ENCODE measurements around the gene BUB1B.

BUB1B gene

GRCh38 chr15:40242213-40242599, 81.3 kb downstream of the BUB1B start:
- no peak overlapping the region for H3K4me3 ChIP-seq (ENCODE audit: low read length)
- no peak overlapping the region for H2AFZ ChIP-seq (ENCODE audit: low read depth, low read length)
- H3K4me2 ChIP-seq (ENCODE audit: low read length): no peak overlapping the region
- no peak overlapping the region for H3K9ac ChIP-seq (ENCODE audit: low read length)
- TF ChIP-seq CTCF (IDR thresholded peaks at IDR 0.05; ENCODE audit: low read depth, low read length) (no peak), EZH2phosphoT487 (IDR thresholded peaks at IDR 0.05; ENCODE audit: low read depth) (no peak)
- no peak overlapping the region for H3K27ac ChIP-seq (ENCODE audit: low read length)
- no peaks in the 10 kb centered on the region for H3K9me3 ChIP-seq (ENCODE audit: insufficient read depth, low read length)
- H4K20me1 ChIP-seq (ENCODE audit: insufficient read depth, low read length): no peaks in the 10 kb centered on the region
- H3K36me3 ChIP-seq (replicated peaks; ENCODE audit: low read depth, low read length): no peaks in the 10 kb centered on the region
- H3K79me2 ChIP-seq (ENCODE audit: low read length): no peaks in the 10 kb centered on the region
- H3K27me3 ChIP-seq (ENCODE audit: low read depth, low read length): no peaks in the 10 kb centered on the region
- H3K4me1 ChIP-seq (ENCODE audit: low read length): peaks cover 6% of the 10 kb centered on the region; the same call in 1 of the 2 replicates

GRCh38 chr15:40242601-40243000, 81.7 kb downstream of the BUB1B start:
- no peaks in the 10 kb centered on the region for H4K20me1 ChIP-seq (ENCODE audit: insufficient read depth, low read length)
- H3K79me2 ChIP-seq (ENCODE audit: low read length): no peaks in the 10 kb centered on the region
- H3K27me3 ChIP-seq (ENCODE audit: low read depth, low read length): no peaks in the 10 kb centered on the region
- no peak overlapping the region for H3K9ac ChIP-seq (ENCODE audit: low read length)
- no peaks in the 10 kb centered on the region for H3K36me3 ChIP-seq (replicated peaks; ENCODE audit: low read depth, low read length)
- no peak overlapping the region for H3K4me2 ChIP-seq (ENCODE audit: low read length)
- no peak for TF ChIP-seq CTCF (IDR thresholded peaks at IDR 0.05; ENCODE audit: low read depth, low read length)
- TF ChIP-seq EZH2phosphoT487 (IDR thresholded peaks at IDR 0.05; ENCODE audit: low read depth): no peak
- H3K9me3 ChIP-seq (ENCODE audit: insufficient read depth, low read length): no peaks in the 10 kb centered on the region
- H3K4me1 ChIP-seq (ENCODE audit: low read length): peaks cover 6% of the 10 kb centered on the region; the same call in 1 of the 2 replicates
- no peak overlapping the region for H3K27ac ChIP-seq (ENCODE audit: low read length)
- H3K4me3 ChIP-seq (ENCODE audit: low read length): no peak overlapping the region
- no peak overlapping the region for H2AFZ ChIP-seq (ENCODE audit: low read depth, low read length)

GRCh38 chr15:40243126-40243810, 82.4 kb downstream of the BUB1B start:
- H3K27me3 ChIP-seq (ENCODE audit: low read depth, low read length): no peaks in the 10 kb centered on the region
- no peaks in the 10 kb centered on the region for H3K79me2 ChIP-seq (ENCODE audit: low read length)
- H2AFZ ChIP-seq (ENCODE audit: low read depth, low read length): no peak overlapping the region
- no peaks in the 10 kb centered on the region for H4K20me1 ChIP-seq (ENCODE audit: insufficient read depth, low read length)
- TF ChIP-seq EZH2phosphoT487 (IDR thresholded peaks at IDR 0.05; ENCODE audit: low read depth) (no peak), CTCF (IDR thresholded peaks at IDR 0.05; ENCODE audit: low read depth, low read length) (no peak)
- no peak overlapping the region for H3K4me2 ChIP-seq (ENCODE audit: low read length)
- no peaks in the 10 kb centered on the region for H3K9me3 ChIP-seq (ENCODE audit: insufficient read depth, low read length)
- H3K4me3 ChIP-seq (ENCODE audit: low read length): no peak overlapping the region
- no peak overlapping the region for H3K27ac ChIP-seq (ENCODE audit: low read length)
- peaks cover 6% of the 10 kb centered on the region; the same call in 1 of the 2 replicates for H3K4me1 ChIP-seq (ENCODE audit: low read length)
- no peak overlapping the region for H3K9ac ChIP-seq (ENCODE audit: low read length)
- H3K36me3 ChIP-seq (replicated peaks; ENCODE audit: low read depth, low read length): no peaks in the 10 kb centered on the region

- H3K36me3 ChIP-seq (replicated peaks; ENCODE audit: low read depth, low read length): no peaks in the 10 kb centered on the region
- TF ChIP-seq EZH2phosphoT487 (IDR thresholded peaks at IDR 0.05; ENCODE audit: low read depth): no peak
- no peak for TF ChIP-seq CTCF (IDR thresholded peaks at IDR 0.05; ENCODE audit: low read depth, low read length)
- no peak overlapping the region for H3K9ac ChIP-seq (ENCODE audit: low read length)
- no peak overlapping the region for H3K4me2 ChIP-seq (ENCODE audit: low read length)
- H4K20me1 ChIP-seq (ENCODE audit: insufficient read depth, low read length): no peaks in the 10 kb centered on the region
- no peaks in the 10 kb centered on the region for H3K4me1 ChIP-seq (ENCODE audit: low read length)
- H3K4me3 ChIP-seq (ENCODE audit: low read length): no peak overlapping the region
- H3K27ac ChIP-seq (ENCODE audit: low read length): no peak overlapping the region
- no peak overlapping the region for H2AFZ ChIP-seq (ENCODE audit: low read depth, low read length)
- no peaks in the 10 kb centered on the region for H3K79me2 ChIP-seq (ENCODE audit: low read length)
- no peaks in the 10 kb centered on the region for H3K9me3 ChIP-seq (ENCODE audit: insufficient read depth, low read length)
- H3K27me3 ChIP-seq (ENCODE audit: low read depth, low read length): no peaks in the 10 kb centered on the region
Measured at GRCh38 chr15:40244961-40245523, 84.2 kb downstream of the BUB1B start.
